ENCODE results near the gene CPN2. TPM values are rescaled to one million over a fixed set of nuclear protein-coding genes. Genes with fewer than 3 reads are reported as not detected.

The CPN2 gene
- total RNA-seq, 2 experiments from 2014 or later = not detected

DNA sequence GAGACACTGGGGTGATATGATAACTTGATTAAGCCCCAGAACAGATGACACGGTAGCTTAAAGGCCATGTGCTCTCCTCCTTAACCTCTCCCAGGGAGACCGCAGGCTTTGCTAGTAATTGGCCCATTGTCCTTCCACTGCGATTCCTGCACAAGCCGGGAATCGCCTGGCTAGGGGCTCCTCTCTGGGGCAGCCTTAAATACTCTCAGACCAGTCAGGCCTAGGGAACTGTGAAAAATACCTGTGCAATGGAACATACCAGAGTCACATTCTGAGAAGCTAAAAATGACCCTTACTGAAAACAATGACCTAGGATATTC lies 56.3 kb downstream of the CPN2 start:
- H3K36me3 Mint-ChIP-seq = no peaks in the 10 kb centered on the region
- no peak overlapping the region for H3K27ac Mint-ChIP-seq
- H3K27me3 Mint-ChIP-seq = peaks cover 5% of the 10 kb centered on the region
- CTCF ChIA-PET = interaction anchor here (0.7 kb wide), 1 partner anchor 49 kb away, joined by 3 read pairs; no protein-coding TSS in a partner anchor
- H3K4me3 Mint-ChIP-seq = no peak overlapping the region
- intact Hi-C loops (cut with micrococcal nuclease) = no loop called here
- no peak for DNase-seq
- no peaks in the 10 kb centered on the region for H3K9me3 Mint-ChIP-seq
- POLR2A ChIA-PET = no interaction called here
- peaks cover under 1% of the 10 kb centered on the region for H3K4me1 Mint-ChIP-seq (ENCODE audit: low read depth)

DNA sequence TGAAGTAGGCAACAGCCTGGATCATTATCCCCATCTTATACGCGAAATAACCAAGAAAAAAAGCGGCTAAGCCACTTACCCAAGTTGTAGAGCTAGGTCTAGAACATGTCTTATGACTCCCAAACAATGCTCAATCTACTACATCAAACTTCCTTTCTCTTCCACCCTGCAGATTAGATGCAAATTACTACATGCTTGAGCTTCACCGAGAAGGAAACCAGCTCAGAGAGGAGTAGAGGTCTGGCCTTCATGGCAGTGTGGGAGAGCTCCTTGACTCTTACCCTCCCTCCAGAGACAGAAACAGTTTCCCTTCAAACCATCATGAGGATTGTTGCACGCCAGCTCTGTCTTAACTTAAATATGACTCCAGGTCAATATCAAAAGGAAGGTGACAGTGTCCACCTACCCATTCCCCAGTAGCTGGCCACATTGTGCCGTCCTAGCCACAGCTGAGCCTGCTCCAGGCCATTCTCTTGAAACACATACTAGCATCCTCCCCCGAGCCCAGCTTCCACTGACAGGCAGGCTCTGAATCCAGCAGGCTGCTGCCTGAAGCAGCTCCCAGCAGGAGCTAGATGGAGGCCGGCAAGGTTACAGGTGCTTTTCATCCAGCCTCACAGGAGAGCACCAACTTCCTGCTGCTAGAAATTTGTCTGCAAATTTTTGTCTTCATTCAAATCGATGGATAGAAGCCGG lies 56.8 kb downstream of the CPN2 start:
- Mint-ChIP-seq H3K4me3 (no peak overlapping the region), H3K9me3 (no peaks in the 10 kb centered on the region), H3K36me3 (no peaks in the 10 kb centered on the region), H3K27me3 (peaks cover 5% of the 10 kb centered on the region), H3K4me1 (ENCODE audit: low read depth) (no peaks in the 10 kb centered on the region), H3K27ac (no peak overlapping the region)
- CTCF ChIA-PET = interaction anchor here (0.7 kb wide), 1 partner anchor 49 kb away, joined by 3 read pairs; no protein-coding TSS in a partner anchor
- POLR2A ChIA-PET = no interaction called here
- no peak for DNase-seq
- intact Hi-C loops (cut with micrococcal nuclease) = no loop called here

DNA sequence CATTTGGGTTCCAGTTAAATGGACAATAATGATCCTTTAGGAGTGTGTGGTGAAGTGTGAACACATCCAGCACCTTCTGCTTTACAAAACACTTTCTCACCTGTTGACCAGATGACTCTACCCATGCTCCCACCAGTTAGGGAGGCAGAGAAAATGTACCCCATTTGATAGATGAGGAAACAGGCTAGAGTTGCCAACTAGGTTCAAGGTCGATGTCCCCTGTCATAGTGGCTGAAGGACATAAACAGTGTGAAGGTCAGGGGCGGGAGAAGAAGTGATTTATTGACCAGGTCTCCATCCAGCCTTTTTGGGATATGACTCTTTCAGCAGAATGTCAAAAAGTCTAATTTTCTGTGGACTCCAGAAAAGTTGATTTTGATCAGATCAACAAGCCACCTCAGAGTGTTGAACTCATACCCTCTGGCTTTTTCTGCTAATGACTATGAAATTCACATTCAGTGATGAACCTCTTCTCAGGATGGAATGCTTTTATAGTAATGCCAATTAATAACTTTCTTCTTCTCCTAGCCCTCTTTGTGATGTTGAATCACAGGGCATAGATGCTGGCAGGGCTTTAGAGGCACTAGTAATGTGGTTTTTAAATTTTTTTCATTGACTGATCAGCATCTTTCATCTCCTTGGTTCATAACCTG lies 57.5 kb downstream of the CPN2 start:
- no peak for DNase-seq
- Mint-ChIP-seq H3K27ac (no peak overlapping the region), H3K27me3 (peaks cover 6% of the 10 kb centered on the region), H3K4me3 (no peak overlapping the region), H3K4me1 (ENCODE audit: low read depth) (no peaks in the 10 kb centered on the region), H3K36me3 (no peaks in the 10 kb centered on the region), H3K9me3 (no peaks in the 10 kb centered on the region)
- ChIA-PET CTCF (no interaction called here), POLR2A (no interaction called here)
- intact Hi-C loops (cut with micrococcal nuclease) = no loop called here

DNA sequence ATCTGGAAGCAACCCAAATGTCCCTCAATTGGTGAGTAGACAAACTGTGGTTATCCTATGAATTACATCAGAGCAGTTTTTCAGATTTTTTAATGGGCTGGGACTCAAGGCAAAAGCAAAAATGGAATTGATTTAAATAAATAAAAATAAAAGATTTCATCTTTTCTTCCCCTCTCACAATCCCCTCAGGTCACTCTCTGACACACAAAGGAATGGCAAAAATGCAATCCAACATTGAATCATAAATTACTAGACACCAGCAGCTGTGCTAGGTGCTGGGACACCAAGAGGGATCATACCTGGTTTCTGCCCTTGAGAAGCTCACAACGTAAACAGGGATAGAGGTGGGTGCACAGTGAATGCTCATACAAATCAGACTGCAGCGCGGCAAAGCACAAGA lies 58.8 kb downstream of the CPN2 start:
- H3K4me3 Mint-ChIP-seq = no peak overlapping the region
- H3K27ac Mint-ChIP-seq = no peak overlapping the region
- POLR2A ChIA-PET = no interaction called here
- DNase-seq = no peak
- intact Hi-C loops (cut with micrococcal nuclease) = no loop called here
- H3K27me3 Mint-ChIP-seq = peaks cover 5% of the 10 kb centered on the region
- no peaks in the 10 kb centered on the region for H3K4me1 Mint-ChIP-seq (ENCODE audit: low read depth)
- CTCF ChIA-PET = interaction anchor here (1.7 kb wide), 1 partner anchor 23 kb away, joined by 5 read pairs; no protein-coding TSS in a partner anchor
- no peaks in the 10 kb centered on the region for H3K36me3 Mint-ChIP-seq
- H3K9me3 Mint-ChIP-seq = no peaks in the 10 kb centered on the region

Other genes starting within 250 kb of the CPN2 start
- under 1 TPM; 0.56 to 1.00 TPM for gene HES1, start 215.2 kb downstream of the CPN2 start, total RNA-seq
- gene LRRC15, start 18.4 kb upstream of the CPN2 start, total RNA-seq = not detected
- under 1 TPM; 0.24 to 0.31 TPM for gene GP5, start 47.9 kb upstream of the CPN2 start, total RNA-seq
- gene ATP13A3, start 135.7 kb upstream of the CPN2 start, total RNA-seq = 100 to 1,000 TPM; 136 to 145 TPM

All from activated CD4-positive, alpha-beta memory T cell treated with anti-CD3 and anti-CD28 coated beads for 36 hours (primary cell).